ENCODE measurements around the gene CD40. TPM values are rescaled to one million over a fixed set of nuclear protein-coding genes. Genes with fewer than 3 reads are reported as not detected.
A peak's percentile ranks its signal among the peaks of the same experiment; 100 is the strongest.

Gene CD40
- 6.8 TPM for total RNA-seq
- long read RNA-seq, transcript CD40-202 (9 exons, 1,729 nt) = major isoform, 6 of 12 reads
- long read RNA-seq, partial matches to known transcripts = 1 of 12 reads
- long read RNA-seq, other reads (novel, unspliced or antisense) = 5 of 12 reads

- Histone ChIP-seq H3K36me3 (peaks cover 8% of the 10 kb centered on the region), H3K27ac (replicated peaks) (peak within 1 kb of the TSS; percentile 88), H3K4me3 (peak within 1 kb of the TSS; percentile 75), H3K9me3 (replicated peaks) (no peaks in the 10 kb centered on the region), H3K4me1 (peaks cover 56% of the 10 kb centered on the region), H3K27me3 (ENCODE audit: low read depth) (no peaks in the 10 kb centered on the region)
- intact Hi-C loops (cut with micrococcal nuclease) = no loop called here
- DNase-seq = peak; percentile 90
- no peak for TF ChIP-seq CTCF (IDR thresholded peaks at IDR 0.05; ENCODE audit: borderline replicate concordance)
Measured at GRCh38 chr20:46117704-46118467, at the start of gene CD40. TSS of gene CD40 (plus strand) at chr20:46118314. CDS start at chr20:46118344, 30 bp downstream.

- H3K36me3 ChIP-seq = peaks cover 59% of the 10 kb centered on the region
- H3K9me3 ChIP-seq (replicated peaks) = no peaks in the 10 kb centered on the region
- no peak for DNase-seq
- intact Hi-C loops (cut with micrococcal nuclease) = no loop called here
- no peaks in the 10 kb centered on the region for H3K27me3 ChIP-seq (ENCODE audit: low read depth)
- no peak for TF ChIP-seq CTCF (IDR thresholded peaks at IDR 0.05; ENCODE audit: borderline replicate concordance)
- H3K27ac ChIP-seq (replicated peaks) = no peak overlapping the region
- H3K4me1 ChIP-seq = peaks cover 11% of the 10 kb centered on the region
- H3K4me3 ChIP-seq = no peak overlapping the region
Measured at GRCh38 chr20:46070215-46070900, 47.8 kb upstream of the CD40 start.

- H3K36me3 ChIP-seq = peaks cover 53% of the 10 kb centered on the region
- H3K27ac ChIP-seq (replicated peaks) = no peak overlapping the region
- DNase-seq = no peak
- no peak overlapping the region for H3K4me3 ChIP-seq
- no peaks in the 10 kb centered on the region for H3K9me3 ChIP-seq (replicated peaks)
- intact Hi-C loops (cut with micrococcal nuclease) = no loop called here
- no peaks in the 10 kb centered on the region for H3K27me3 ChIP-seq (ENCODE audit: low read depth)
- peaks cover 16% of the 10 kb centered on the region for H3K4me1 ChIP-seq
- TF ChIP-seq CTCF (IDR thresholded peaks at IDR 0.05; ENCODE audit: borderline replicate concordance) = no peak
Measured at GRCh38 chr20:46071573-46071972, 46.5 kb upstream of the CD40 start.

- Histone ChIP-seq H3K27ac (replicated peaks) (no peak overlapping the region), H3K36me3 (peaks cover 53% of the 10 kb centered on the region), H3K4me3 (no peak overlapping the region), H3K9me3 (replicated peaks) (no peaks in the 10 kb centered on the region), H3K4me1 (peaks cover 16% of the 10 kb centered on the region), H3K27me3 (ENCODE audit: low read depth) (no peaks in the 10 kb centered on the region)
- DNase-seq = no peak
- intact Hi-C loops (cut with micrococcal nuclease) = no loop called here
- no peak for TF ChIP-seq CTCF (IDR thresholded peaks at IDR 0.05; ENCODE audit: borderline replicate concordance)
Measured at GRCh38 chr20:46073024-46073423, 45.1 kb upstream of the CD40 start.

- Histone ChIP-seq H3K27me3 (ENCODE audit: low read depth) (no peaks in the 10 kb centered on the region), H3K36me3 (peaks cover 53% of the 10 kb centered on the region), H3K27ac (replicated peaks) (no peak overlapping the region), H3K9me3 (replicated peaks) (no peaks in the 10 kb centered on the region), H3K4me3 (no peak overlapping the region), H3K4me1 (peaks cover 16% of the 10 kb centered on the region)
- no peak for TF ChIP-seq CTCF (IDR thresholded peaks at IDR 0.05; ENCODE audit: borderline replicate concordance)
- intact Hi-C loops (cut with micrococcal nuclease) = no loop called here
- no peak for DNase-seq
Measured at GRCh38 chr20:46073443-46073842, 44.7 kb upstream of the CD40 start.
